AG08396 (cell line): ENCODE results near the gene TTC12.

Experiments
- DNase-seq: peaks from one replicate; pipeline ENCODE4 v3.0.0; 2012; ENCODE audit warnings: low spot score, mixed read lengths

Gene TTC12

GRCh38 chr11:113404859-113405430 is 90.6 kb downstream of the TTC12 start:
- DNase-seq, result no peak

- DNase-seq, result no peak
Observed at GRCh38 chr11:113405724-113406478, 91.5 kb downstream of the TTC12 start.

- DNase-seq, result no peak
Observed at GRCh38 chr11:113407163-113407562, 92.8 kb downstream of the TTC12 start.

GRCh38 chr11:113408206-113408605 is 93.8 kb downstream of the TTC12 start:
- no peak for DNase-seq

GRCh38 chr11:113408887-113409286 is 94.5 kb downstream of the TTC12 start:
- no peak for DNase-seq

- no peak for DNase-seq
Observed at GRCh38 chr11:113409526-113409925, 95.1 kb downstream of the TTC12 start.

GRCh38 chr11:113410414-113411135 is 96.2 kb downstream of the TTC12 start:
- no peak for DNase-seq

GRCh38 chr11:113411536-113411935 is 97.2 kb downstream of the TTC12 start:
- DNase-seq, result no peak

- no peak for DNase-seq
Observed at GRCh38 chr11:113412675-113413074, 98.3 kb downstream of the TTC12 start.

GRCh38 chr11:113415343-113415742 is 101.0 kb downstream of the TTC12 start:
- DNase-seq, result no peak
